Uterus (tissue), 2 donors: ENCODE measurements around the gene TOR1A.

Experiments used
- POLR2A ChIP-seq, 2 donors: fragments of 450-650 bp; IDR thresholded peaks; one replicate each; pipeline ENCODE4 v1.6.1; 2016; ENCODE audit warnings: antibody characterized with exemption in 2 of 2, mild to moderate bottlenecking in 1 of 2, moderate library complexity in 1 of 2
- TF ChIP-seq, protein P1 (sequence below), 4 experiments: fragments of 200-600 bp in 2 of 4; fragments of 450-650 bp in 2 of 4; sonication (generic) in 2 of 4; IDR thresholded peaks; one replicate each; pipeline ENCODE4 v1.5.1; 2016 to 2019; ENCODE audit warnings: antibody characterized with exemption in 4 of 4, mild to moderate bottlenecking in 2 of 4, moderate library complexity in 1 of 4

DNA sequence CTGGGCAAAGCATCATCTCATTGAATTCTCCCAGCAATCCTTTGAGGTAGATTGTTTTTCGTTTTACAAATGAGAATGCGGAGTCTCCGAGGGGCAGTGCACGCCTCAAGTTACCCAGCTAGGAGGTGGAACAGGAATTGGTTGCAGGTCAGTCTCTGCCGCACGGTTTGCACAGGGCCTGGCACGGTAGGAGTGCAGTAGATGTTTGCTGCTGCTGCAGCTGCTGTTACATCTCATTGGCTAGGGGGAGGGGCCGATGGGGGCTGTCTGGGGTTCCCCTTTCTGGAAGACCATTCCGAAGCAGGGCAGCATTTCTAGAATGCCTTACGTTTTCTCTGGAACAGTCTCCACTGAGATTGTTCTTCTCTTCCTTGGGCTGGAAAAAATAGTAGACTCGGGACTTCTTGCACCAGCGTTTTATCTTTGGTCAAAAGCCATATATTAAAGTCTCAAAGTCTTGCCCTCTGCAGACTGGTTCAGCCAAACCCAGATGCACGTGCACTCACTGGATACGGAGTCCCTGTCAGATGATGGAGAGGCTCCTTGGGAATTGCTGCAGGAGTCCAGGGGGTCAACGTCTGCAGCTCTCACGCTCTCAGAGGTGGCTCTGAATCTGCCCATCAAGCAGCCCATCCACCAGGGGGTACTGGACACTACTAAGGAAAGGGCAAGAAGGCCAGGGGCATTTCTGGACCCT, 12.5 kb upstream of the TOR1A start:
- no peak for TF ChIP-seq POLR2A (IDR thresholded peaks at IDR 0.05)
- TF ChIP-seq, protein P1, sequence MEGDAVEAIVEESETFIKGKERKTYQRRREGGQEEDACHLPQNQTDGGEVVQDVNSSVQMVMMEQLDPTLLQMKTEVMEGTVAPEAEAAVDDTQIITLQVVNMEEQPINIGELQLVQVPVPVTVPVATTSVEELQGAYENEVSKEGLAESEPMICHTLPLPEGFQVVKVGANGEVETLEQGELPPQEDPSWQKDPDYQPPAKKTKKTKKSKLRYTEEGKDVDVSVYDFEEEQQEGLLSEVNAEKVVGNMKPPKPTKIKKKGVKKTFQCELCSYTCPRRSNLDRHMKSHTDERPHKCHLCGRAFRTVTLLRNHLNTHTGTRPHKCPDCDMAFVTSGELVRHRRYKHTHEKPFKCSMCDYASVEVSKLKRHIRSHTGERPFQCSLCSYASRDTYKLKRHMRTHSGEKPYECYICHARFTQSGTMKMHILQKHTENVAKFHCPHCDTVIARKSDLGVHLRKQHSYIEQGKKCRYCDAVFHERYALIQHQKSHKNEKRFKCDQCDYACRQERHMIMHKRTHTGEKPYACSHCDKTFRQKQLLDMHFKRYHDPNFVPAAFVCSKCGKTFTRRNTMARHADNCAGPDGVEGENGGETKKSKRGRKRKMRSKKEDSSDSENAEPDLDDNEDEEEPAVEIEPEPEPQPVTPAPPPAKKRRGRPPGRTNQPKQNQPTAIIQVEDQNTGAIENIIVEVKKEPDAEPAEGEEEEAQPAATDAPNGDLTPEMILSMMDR (IDR thresholded peaks at IDR 0.05) = no peak
